ENCODE measurements around the gene NOD2.
A peak's percentile ranks its signal among the peaks of the same experiment; 100 is the strongest.

Gene NOD2

GRCh38 chr16:50695017-50696000 lies 1.9 kb downstream of the NOD2 start:
- peak in 1 of 2 donors; percentile 68 for DNase-seq

DNA sequence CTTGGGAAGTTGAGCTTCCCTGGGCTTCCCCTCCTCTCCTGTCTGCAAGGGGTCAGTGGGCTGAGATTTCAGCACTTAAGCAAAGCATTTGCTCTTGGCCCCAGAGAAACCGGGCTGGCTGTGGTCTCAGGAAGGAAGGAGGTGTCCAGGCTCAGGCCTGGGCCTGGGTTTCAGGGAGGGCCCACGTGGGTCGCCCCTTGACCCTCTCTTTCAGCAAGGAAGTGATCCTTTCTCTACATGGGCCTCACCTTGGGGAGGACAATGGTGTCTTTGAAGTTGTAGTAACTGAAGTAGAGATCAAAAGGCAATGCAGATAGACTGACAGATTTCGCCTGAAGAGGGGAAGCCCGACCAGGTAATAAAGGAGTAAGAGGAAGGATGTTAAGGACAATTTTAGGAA lies 2.7 kb downstream of the NOD2 start:
- peak in 1 of 2 donors; percentile 24 for DNase-seq

DNA sequence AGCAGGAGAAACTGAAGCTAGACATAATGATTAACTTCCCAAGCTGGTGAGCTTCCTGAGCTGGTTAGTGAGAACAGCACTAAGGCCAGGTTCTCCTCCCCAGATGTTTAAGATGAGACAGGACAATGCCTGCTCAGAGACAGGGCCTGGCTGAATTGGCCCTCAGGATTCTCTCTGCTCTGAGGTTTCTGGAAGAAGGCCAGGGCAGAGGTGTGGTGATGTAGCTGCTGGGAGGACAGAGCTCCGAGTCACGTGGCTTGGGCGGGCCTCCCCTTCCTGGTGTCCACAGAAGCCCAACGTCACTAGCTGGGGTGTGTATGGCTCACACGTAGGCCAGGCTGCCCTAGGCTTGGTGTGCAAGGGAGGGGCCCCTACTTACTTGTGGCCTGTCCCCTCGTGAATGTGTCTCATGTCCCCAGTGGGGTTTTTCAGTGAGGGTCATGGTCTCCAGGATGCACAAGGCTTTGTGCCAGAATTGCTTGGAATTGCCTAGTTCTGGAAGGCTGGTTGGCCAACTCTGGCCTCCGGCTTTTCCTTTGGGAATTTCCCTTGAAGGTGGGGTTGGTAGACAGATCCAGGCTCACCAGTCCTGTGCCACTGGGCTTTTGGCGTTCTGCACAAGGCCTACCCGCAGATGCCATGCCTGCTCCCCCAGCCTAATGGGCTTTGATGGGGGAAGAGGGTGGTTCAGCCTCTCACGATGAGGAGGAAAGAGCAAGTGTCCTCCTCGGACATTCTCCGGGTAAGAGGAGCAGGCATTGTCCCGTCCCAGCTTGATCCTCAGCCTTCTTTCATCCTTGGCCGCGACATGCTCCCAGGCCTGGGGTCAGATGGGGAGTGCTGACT lies 3.4 kb downstream of the NOD2 start:
- peak; percentile 83 to 90 for DNase-seq

GRCh38 chr16:50697421-50697715 lies 4.0 kb downstream of the NOD2 start:
- no peak for DNase-seq

GRCh38 chr16:50697881-50698767 lies 4.7 kb downstream of the NOD2 start:
- DNase-seq = peak; percentile 48 to 65

DNA sequence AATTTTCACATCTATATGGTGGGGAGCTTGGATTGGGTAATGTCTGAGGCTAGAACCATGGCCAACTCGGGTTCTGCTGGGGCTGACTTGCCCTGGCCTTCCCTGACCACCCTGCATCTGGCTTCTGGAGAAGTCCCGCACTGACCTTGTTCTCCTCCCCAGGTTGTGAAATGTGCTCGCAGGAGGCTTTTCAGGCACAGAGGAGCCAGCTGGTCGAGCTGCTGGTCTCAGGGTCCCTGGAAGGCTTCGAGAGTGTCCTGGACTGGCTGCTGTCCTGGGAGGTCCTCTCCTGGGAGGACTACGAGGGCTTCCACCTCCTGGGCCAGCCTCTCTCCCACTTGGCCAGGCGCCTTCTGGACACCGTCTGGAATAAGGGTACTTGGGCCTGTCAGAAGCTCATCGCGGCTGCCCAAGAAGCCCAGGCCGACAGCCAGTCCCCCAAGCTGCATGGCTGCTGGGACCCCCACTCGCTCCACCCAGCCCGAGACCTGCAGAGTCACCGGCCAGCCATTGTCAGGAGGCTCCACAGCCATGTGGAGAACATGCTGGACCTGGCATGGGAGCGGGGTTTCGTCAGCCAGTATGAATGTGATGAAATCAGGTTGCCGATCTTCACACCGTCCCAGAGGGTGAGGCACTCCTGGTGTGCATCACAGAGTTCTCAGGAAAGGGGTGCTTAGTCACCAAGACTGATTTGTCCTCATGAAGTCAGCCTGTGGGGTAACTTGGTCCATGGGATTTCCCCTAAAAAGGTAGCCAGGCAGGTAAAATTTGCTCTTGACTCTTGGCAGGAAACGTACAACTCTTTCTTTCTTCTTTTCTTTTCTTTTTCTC lies 6.1 kb downstream of the NOD2 start:
- DNase-seq = peak; percentile 41 to 64

DNA sequence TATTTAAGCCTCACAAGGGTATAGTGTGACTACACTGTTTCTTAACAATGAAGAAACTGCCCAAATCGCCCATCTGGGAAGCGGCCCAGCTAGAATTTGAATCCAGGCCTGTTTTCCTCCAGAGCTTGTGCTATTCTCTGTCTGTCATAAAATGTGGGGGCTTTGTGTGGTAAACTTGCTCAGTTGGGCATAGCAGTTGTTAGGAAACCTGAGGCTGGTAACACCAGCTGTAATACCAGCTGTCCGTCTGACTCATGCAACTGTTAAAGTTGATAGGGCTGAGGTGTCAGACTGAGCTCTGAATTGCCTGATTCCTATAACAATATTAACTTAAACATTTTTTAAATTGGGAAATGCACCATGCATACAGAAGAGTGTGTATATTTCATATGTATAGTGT lies 9.3 kb downstream of the NOD2 start:
- no peak for DNase-seq

DNA sequence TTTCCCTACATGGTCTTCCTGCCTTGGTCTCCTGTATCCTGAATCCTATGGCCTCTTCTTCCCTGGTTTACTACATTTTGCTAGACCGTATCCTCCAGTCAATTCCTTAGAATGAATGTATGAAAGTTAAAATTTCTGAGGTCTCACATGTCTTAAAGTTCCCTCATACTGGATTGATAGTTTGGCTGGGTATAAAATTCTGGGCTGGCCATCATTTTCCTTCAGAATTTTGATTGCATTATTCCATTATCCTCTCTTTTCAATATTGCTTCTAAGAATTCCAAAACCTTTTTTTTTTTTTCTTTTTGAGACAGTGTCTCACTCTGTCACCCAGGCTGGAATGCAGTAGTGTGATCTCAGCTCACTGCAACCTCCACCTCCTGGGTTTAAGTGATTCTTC lies 10.8 kb downstream of the NOD2 start:
- DNase-seq = no peak

- no peak for DNase-seq
These were observed 12.2 kb downstream of the NOD2 start for GRCh38 chr16:50705436-50706110.

GRCh38 chr16:50706250-50706649 lies 12.8 kb downstream of the NOD2 start:
- DNase-seq = no peak

- peak in 1 of 2 donors; percentile 26 for DNase-seq
These were observed 15.1 kb downstream of the NOD2 start for GRCh38 chr16:50708373-50709060.

GRCh38 chr16:50709061-50709684 lies 15.8 kb downstream of the NOD2 start:
- DNase-seq = peak in 1 of 2 donors; percentile 40

- no peak for DNase-seq
These were observed 16.6 kb downstream of the NOD2 start for GRCh38 chr16:50709980-50710379.

GRCh38 chr16:50711040-50711439 lies 17.6 kb downstream of the NOD2 start:
- no peak for DNase-seq

DNA sequence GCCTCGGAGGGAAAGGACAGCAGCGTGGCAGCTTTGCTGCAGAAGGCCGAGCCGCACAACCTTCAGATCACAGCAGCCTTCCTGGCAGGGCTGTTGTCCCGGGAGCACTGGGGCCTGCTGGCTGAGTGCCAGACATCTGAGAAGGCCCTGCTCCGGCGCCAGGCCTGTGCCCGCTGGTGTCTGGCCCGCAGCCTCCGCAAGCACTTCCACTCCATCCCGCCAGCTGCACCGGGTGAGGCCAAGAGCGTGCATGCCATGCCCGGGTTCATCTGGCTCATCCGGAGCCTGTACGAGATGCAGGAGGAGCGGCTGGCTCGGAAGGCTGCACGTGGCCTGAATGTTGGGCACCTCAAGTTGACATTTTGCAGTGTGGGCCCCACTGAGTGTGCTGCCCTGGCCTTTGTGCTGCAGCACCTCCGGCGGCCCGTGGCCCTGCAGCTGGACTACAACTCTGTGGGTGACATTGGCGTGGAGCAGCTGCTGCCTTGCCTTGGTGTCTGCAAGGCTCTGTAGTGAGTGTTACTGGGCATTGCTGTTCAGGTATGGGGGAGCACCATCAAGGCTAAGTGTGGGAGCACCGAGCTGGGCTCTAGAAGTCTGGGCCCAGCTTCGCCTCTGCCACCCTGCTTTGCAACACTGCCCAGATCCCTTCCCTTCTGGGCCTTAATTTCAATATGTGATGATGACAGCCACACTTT lies 18.6 kb downstream of the NOD2 start:
- no peak for DNase-seq

- DNase-seq = no peak
These were observed 19.1 kb downstream of the NOD2 start for GRCh38 chr16:50712560-50712898.

DNA sequence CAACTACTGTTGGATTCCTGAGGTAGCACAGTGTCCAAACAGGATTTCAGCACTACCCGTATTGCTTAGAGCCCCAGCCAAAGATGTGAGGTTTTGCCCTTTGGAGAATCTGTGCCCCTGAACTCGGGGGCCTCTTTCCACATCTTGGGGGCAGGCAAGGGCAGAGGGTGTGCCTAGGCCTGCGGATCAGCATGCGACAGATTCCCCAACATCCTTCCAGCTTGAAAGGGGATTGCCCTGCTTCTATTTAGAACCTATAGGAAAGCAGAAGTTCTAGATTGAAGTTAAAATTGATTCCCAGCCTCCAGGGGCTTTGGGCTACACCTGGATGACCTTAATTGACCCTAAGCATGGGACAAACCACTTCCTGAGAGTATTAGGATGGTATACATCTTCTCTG lies 19.6 kb downstream of the NOD2 start:
- DNase-seq = no peak

DNA sequence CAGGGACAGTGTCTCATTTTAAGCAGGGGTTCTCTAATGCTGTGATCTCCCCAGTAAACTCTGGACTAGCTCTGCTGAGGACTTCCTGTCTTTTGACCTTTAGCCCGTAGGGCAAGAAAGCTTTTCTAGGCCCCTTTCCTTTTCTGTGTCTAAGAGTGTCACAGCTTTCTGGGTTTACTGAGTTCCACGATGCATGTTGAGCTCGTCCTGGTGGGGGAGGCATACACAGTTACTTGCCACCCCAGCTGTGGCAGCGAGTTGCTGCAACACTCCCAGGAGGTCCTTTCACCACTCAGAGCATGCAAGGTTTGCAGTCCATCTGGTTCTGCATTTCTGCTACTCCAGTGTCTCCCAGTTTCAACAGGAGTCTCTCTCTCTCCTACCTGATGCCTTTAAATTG lies 23.7 kb downstream of the NOD2 start:
- DNase-seq = no peak

- no peak for DNase-seq
These were observed 24.1 kb downstream of the NOD2 start for GRCh38 chr16:50717494-50717893.

Data from CD4-positive, alpha-beta T cell treated with Interleukin-1 beta for 1 hour (primary cell).